ENCODE data around the gene ATF7.

GRCh38 chr12:53589423-53589822 lies 36.8 kb downstream of the ATF7 start:
- TF ChIP-seq CTCF (conservative IDR thresholded peaks at IDR 0.05 in 1 of 2, IDR thresholded peaks at IDR 0.05 in 1 of 2; ENCODE audit: extremely low read depth in 1 of 2, insufficient read depth in 1 of 2, low read depth in 1 of 2, low read length in 2 of 2) (no peak), EZH2 (IDR thresholded peaks at IDR 0.05; ENCODE audit: borderline replicate concordance, low read length) (no peak)
